Measurements from ENCODE around the gene LRRC23. TPM values are rescaled to one million over a fixed set of nuclear protein-coding genes. Genes with fewer than 3 reads are reported as not detected.
"Not testable (repeated sequence)": the region's sequence is repeated elsewhere in the genome, so short reads cannot be mapped to it uniquely, and the experiment has no call there.

Gene LRRC23
- total RNA-seq, 2 experiments from 2014 or later: 4.6 to 5.3 TPM

DNA sequence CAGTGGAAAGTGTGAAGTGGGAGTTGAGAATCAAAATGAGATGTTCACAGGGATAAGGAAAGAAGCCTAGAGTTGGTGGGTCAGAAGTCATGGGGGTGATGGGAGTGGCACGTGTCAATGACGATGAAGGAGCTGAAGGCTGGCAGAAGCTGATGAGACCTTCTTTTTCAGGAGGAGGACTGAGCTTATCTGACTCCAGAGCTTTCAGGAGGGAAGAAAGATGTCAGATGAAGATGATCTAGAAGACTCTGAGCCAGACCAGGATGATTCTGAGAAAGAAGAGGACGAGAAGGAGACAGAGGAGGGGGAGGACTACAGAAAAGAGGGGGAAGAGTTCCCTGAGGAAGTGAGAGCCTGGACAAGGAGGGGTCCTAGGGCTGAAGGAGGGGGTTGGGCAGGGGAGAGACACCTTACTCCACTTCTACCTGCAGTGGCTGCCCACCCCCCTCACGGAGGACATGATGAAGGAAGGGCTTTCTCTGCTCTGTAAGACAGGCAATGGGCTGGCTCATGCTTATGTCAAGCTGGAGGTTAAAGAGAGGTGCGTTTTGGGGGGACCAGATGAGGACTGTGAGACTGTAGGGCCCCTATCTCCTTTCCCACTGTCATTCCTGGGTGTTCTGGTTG, 905 bp downstream of the LRRC23 start:
- ChIA-PET POLR2A (interaction anchor here (0.8 to 4.2 kb wide), 12 partner anchors 8 to 38 kb away, joined by 3 to 23 read pairs (median 4); partner anchors contain the start of genes C12orf57, ENO2, RNU7-1 and SPSB2), CTCF (interaction anchor here (0.9 to 4.0 kb wide), 9 partner anchors 8 to 217 kb away, joined by 3 to 16 read pairs (median 3); partner anchors contain the start of genes SPSB2 and ZNF384)
- TF ChIP-seq, protein P1, sequence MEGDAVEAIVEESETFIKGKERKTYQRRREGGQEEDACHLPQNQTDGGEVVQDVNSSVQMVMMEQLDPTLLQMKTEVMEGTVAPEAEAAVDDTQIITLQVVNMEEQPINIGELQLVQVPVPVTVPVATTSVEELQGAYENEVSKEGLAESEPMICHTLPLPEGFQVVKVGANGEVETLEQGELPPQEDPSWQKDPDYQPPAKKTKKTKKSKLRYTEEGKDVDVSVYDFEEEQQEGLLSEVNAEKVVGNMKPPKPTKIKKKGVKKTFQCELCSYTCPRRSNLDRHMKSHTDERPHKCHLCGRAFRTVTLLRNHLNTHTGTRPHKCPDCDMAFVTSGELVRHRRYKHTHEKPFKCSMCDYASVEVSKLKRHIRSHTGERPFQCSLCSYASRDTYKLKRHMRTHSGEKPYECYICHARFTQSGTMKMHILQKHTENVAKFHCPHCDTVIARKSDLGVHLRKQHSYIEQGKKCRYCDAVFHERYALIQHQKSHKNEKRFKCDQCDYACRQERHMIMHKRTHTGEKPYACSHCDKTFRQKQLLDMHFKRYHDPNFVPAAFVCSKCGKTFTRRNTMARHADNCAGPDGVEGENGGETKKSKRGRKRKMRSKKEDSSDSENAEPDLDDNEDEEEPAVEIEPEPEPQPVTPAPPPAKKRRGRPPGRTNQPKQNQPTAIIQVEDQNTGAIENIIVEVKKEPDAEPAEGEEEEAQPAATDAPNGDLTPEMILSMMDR (IDR thresholded peaks at IDR 0.05): no peak
- no peak overlapping the region for H3K27ac Mint-ChIP-seq
- H3K27me3 Mint-ChIP-seq: no peaks in the 10 kb centered on the region
- H3K4me1 Mint-ChIP-seq (ENCODE audit: low read depth): peaks cover 2% of the 10 kb centered on the region
- no peaks in the 10 kb centered on the region for H3K36me3 Mint-ChIP-seq (ENCODE audit: low read depth)
- intact Hi-C loops (cut with micrococcal nuclease): no loop called here
- no peak overlapping the region for H3K4me3 Mint-ChIP-seq
- no peak for ATAC-seq
- H3K9me3 Mint-ChIP-seq: no peaks in the 10 kb centered on the region
- no peak for DNase-seq

DNA sequence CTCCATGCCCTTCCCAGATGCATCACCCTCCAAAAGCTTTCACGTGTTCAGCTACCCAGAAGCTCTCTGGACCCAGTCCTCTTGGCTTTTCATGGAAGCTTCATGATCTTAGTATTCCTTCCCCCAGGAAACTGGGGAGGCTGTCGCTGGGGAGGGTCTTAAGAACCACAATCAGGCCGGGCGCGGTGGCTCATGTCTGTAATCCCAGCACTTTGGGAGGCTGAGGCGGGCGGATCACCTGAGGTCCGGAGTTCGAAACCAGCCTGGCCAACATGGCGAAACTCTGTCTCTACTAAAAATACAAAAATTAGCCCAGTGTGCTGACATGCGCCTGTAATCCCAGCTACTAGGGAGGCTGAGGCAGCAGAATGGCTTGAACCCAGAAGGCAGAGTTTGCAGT, 3.5 kb downstream of the LRRC23 start:
- not testable (repeated sequence) for DNase-seq, ATAC-seq

DNA sequence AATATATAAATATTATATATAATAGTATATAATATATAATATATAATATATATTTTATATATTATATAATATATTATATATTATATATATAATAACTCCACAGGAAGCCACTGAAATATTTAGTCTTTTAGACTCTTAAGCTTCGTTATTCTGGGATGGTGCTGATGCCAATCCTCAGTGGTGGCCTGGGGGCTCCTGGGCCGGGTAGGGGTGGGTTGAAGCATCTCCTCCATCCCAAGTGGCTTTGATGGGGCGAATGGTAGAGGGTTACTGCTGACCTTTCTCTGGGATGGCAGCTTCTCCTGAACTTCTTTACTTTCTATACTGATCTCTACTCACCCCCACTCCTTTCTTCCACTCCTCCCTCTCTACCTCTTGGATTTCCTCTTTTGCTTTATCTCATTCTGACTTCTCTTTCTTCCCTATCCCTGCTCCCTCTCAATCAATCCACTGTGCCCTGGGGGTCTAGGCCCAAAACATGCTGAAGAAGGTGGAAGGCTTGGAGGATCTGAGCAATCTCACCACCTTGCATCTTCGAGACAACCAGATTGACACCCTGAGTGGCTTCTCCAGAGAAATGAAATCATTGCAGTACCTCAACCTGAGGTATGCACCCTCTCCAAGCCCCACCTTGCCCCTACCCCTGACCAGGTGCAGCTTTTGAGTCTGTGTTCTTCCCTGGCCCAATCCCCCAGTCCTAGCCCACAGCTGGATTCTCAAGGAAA, 5.0 kb downstream of the LRRC23 start:
- peaks cover under 1% of the 10 kb centered on the region for H3K36me3 Mint-ChIP-seq (ENCODE audit: low read depth)
- H3K4me1 Mint-ChIP-seq (ENCODE audit: low read depth): peaks cover 12% of the 10 kb centered on the region
- DNase-seq (no peak), ATAC-seq (no peak)
- intact Hi-C loops (cut with micrococcal nuclease): no loop called here
- H3K27ac Mint-ChIP-seq: no peak overlapping the region
- TF ChIP-seq, protein P1 (IDR thresholded peaks at IDR 0.05): no peak
- CTCF ChIA-PET: interaction anchor here (0.6 to 1.4 kb wide), 4 partner anchors 16 to 39 kb away, joined by 3 to 4 read pairs (median 3); partner anchors contain the start of gene SPSB2
- no peak overlapping the region for H3K4me3 Mint-ChIP-seq
- POLR2A ChIA-PET: interaction anchor here (0.7 to 1.7 kb wide), 9 partner anchors 10 to 48 kb away, joined by 3 to 11 read pairs (median 4); partner anchors contain the start of genes C12orf57, RNU7-1, SPSB2 and TPI1
- no peaks in the 10 kb centered on the region for H3K9me3 Mint-ChIP-seq
- no peaks in the 10 kb centered on the region for H3K27me3 Mint-ChIP-seq

More for the DNA sequence above, 3.5 kb downstream of the LRRC23 start:
- intact Hi-C loops (cut with micrococcal nuclease); H3K27me3 Mint-ChIP-seq; H3K36me3 Mint-ChIP-seq (ENCODE audit: low read depth); H3K4me1 Mint-ChIP-seq (ENCODE audit: low read depth); H3K27ac Mint-ChIP-seq; H3K9me3 Mint-ChIP-seq; H3K4me3 Mint-ChIP-seq: not testable (repeated sequence)
- ChIA-PET POLR2A (interaction anchor here (1.2 to 2.4 kb wide), 4 partner anchors 17 to 37 kb away, joined by 3 to 11 read pairs (median 6); no protein-coding TSS in a partner anchor), CTCF (interaction anchor here (1.0 to 4.0 kb wide), 6 partner anchors 17 to 83 kb away, joined by 3 to 16 read pairs (median 5); partner anchors contain the start of gene SPSB2)

DNA sequence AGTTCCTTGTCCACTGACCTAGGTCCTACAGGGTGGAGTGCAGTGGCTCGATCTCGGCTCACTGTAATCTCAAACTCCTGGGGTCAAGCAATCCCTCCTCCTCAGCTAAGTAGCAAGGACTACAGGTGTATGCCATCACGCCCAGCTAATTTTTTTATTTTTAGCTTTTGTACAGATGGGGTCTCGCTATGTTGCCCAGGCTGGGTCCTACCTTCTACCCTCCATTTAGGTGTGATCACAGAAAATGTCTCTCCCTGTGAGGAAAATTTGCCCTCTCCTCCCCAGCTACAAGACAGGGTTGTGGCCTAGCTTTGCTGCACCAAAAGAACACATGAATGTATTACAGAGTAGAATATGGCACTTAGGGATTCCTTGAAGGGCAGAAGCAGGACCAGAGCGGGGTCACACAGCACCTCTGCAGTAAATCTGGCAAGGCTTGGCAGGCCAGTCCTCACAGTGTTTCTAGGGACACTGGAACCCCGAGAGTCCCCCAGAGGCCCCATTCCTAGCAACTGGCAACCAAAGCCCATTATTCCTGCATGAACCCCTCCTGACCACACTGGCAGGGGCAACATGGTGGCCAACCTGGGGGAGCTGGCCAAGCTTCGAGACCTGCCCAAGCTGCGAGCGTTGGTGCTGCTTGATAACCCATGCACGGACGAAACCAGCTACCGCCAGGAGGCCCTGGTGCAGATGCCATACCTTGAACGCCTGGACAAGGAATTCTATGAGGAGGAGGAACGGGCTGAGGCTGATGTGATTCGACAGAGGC, 7.7 kb downstream of the LRRC23 start:
- Mint-ChIP-seq H3K4me1 (ENCODE audit: low read depth) (peaks cover 30% of the 10 kb centered on the region), H3K27ac (peak overlapping the region; percentile 71), H3K9me3 (no peaks in the 10 kb centered on the region), H3K4me3 (peak overlapping the region; percentile 95), H3K36me3 (ENCODE audit: low read depth) (peaks cover 28% of the 10 kb centered on the region), H3K27me3 (no peaks in the 10 kb centered on the region)
- ChIA-PET POLR2A (interaction anchor here (1.0 to 8.2 kb wide), 7 partner anchors 11 to 41 kb away, joined by 3 to 62 read pairs (median 6); partner anchors contain the start of genes C12orf57 and RNU7-1), CTCF (interaction anchor here (0.9 to 5.8 kb wide), 8 partner anchors 8 to 40 kb away, joined by 3 to 31 read pairs (median 6); partner anchors contain the start of genes LRRC23 and SPSB2)
- intact Hi-C loops (cut with micrococcal nuclease): no loop called here
- DNase-seq: no peak
- ATAC-seq: no peak
- TF ChIP-seq, protein P1 (IDR thresholded peaks at IDR 0.05): no peak

All from activated CD8-positive, alpha-beta T cell treated with anti-CD3 and anti-CD28 coated beads for 36 hours (primary cell).